Neural progenitor cell (in vitro differentiated cells): Measurements from ENCODE around the gene PTPRN2. TPM values are rescaled to one million over a fixed set of nuclear protein-coding genes. Genes with fewer than 3 reads are reported as not detected.

ENCODE experiments used
- DNase-seq: peaks from one replicate; pipeline ENCODE4 v3.0.0-alpha.2; 2016; ENCODE audit warnings: low spot score
- H2AFZ ChIP-seq: fragments of 200-600 bp; sonication (generic); replicated peaks from 2 replicates; pipeline ENCODE4 v1.6.1; 2016; ENCODE audit warnings: antibody characterized with exemption
- H3F3A ChIP-seq: fragments of 200-600 bp; sonication (generic); 2 replicates; pipeline ENCODE4 v1.6.1; 2016; ENCODE audit warnings: antibody characterized with exemption, low read depth
- H3K27ac ChIP-seq: fragments of 200-600 bp; sonication (generic); 2 replicates; pipeline ENCODE4 v1.5.1; 2016; ENCODE audit warnings: mild to moderate bottlenecking
- H3K27me3 ChIP-seq: fragments of 200-600 bp; sonication (generic); 2 replicates; pipeline ENCODE4 v1.6.1; 2016; ENCODE audit warnings: mild to moderate bottlenecking, moderate library complexity
- H3K36me3 ChIP-seq: fragments of 200-600 bp; sonication (generic); 2 replicates; pipeline ENCODE4 v1.5.1; 2016
- H3K4me1 ChIP-seq: fragments of 200-600 bp; sonication (generic); 2 replicates; pipeline ENCODE4 v1.6.1; 2016; ENCODE audit warnings: mixed run types
- H3K4me2 ChIP-seq: fragments of 200-600 bp; sonication (generic); 2 replicates; pipeline ENCODE4 v1.6.1; 2016
- H3K4me3 ChIP-seq: fragments of 200-600 bp; sonication (generic); 2 replicates; pipeline ENCODE4 v1.5.1; 2016
- H3K79me2 ChIP-seq: fragments of 200-600 bp; sonication (generic); 2 replicates; pipeline ENCODE4 v1.6.1; 2016; ENCODE audit warnings: low read depth
- H3K9ac ChIP-seq: fragments of 200-600 bp; sonication (generic); 2 replicates; pipeline ENCODE4 v1.6.1; 2016
- H3K9me3 ChIP-seq: fragments of 200-600 bp; sonication (generic); 2 replicates; pipeline ENCODE4 v1.5.1; 2016; ENCODE audit warnings: low read depth
- H4K20me1 ChIP-seq: fragments of 200-600 bp; sonication (generic); 2 replicates; pipeline ENCODE4 v1.6.1; 2016; ENCODE audit warnings: low read depth
- H3K27ac Mint-ChIP-seq: 3 replicates; pipeline ENCODE4 v1.8.0; 2021; ENCODE audit warnings: mixed read lengths
- H3K27me3 Mint-ChIP-seq: 2 replicates; pipeline ENCODE4 v1.8.0; 2022; ENCODE audit warnings: low read depth, mild to moderate bottlenecking, inconsistent platforms, moderate library complexity, mixed read lengths; ENCODE audit not compliant: insufficient read depth
- H3K36me3 Mint-ChIP-seq: 3 replicates; pipeline ENCODE4 v1.8.0; 2021; ENCODE audit warnings: mixed read lengths
- H3K4me1 Mint-ChIP-seq: 3 replicates; pipeline ENCODE4 v1.8.0; 2021; ENCODE audit warnings: mixed read lengths
- H3K4me3 Mint-ChIP-seq: 3 replicates; pipeline ENCODE4 v1.8.0; 2021; ENCODE audit warnings: mild to moderate bottlenecking, moderate library complexity, mixed read lengths
- H3K9me3 Mint-ChIP-seq: 3 replicates; pipeline ENCODE4 v1.8.0; 2020; ENCODE audit warnings: mixed read lengths
- EZH2 ChIP-seq: fragments of 200-600 bp; sonication (generic); IDR thresholded peaks from 2 replicates; pipeline ENCODE4 v1.6.1; 2017; ENCODE audit warnings: antibody characterized with exemption, mild to moderate bottlenecking, moderate library complexity
- EZH2phosphoT487 ChIP-seq: fragments of 200-600 bp; sonication (generic); IDR thresholded peaks from 2 replicates; pipeline ENCODE4 v1.6.1; 2017; ENCODE audit warnings: antibody characterized with exemption
- total RNA-seq: library from RNA; depleted of rRNA; stranded (reverse); fragments of >200 nt; gene quantifications from 2 replicates; pipeline ENCODE4 v1.2.3, GENCODE V29; 2015; ENCODE audit warnings: low replicate concordance
- TF ChIP-seq, protein P1 (sequence below): fragments of 200-600 bp; sonication (generic); IDR thresholded peaks from 2 replicates; pipeline ENCODE4 v1.5.1; 2017; ENCODE audit warnings: antibody characterized with exemption, mild to moderate bottlenecking

The PTPRN2 gene
- total RNA-seq, 1 donor from 2014 or later: 3.0 TPM

DNA sequence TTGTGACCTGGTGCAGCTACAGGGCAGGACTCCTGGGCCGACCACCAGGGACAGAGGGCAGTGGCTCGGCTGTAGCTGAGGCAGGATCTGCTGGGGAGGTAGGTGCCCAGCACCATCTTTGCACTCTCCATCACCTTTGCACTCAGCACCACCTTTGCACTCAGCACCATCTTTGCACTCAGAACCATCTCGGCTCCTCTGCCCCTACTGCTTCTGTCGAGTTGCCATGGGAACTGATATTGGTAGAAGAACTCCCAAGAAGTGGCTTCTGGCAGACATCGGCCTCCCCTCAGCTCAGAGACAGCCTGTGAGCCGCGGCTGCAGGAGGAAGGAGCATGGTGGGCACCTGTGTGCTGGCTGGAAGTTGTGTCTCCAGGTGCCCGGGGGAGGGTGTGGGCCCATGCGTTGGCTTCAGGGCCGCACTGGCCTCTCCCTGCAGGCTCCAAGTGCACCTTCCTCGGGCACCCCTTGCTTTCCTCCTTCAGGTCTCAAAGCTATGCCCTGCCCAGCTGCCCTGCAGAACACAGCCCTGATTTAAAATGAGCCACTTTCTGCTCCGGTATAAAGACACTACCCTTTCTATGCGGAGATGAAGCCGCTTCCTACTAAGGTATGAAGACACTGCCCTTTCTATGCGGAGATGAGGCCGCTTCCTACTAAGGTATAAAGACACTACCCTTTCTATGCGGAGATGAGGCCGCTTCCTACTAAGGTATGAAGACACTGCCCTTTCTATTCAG is 514.5 kb downstream of the PTPRN2 start:
- H3K9me3 ChIP-seq: no peaks in the 10 kb centered on the region
- Mint-ChIP-seq H3K4me1 (peaks cover 26% of the 10 kb centered on the region), H3K9me3 (peaks cover 17% of the 10 kb centered on the region), H3K27me3 (peaks cover 10% of the 10 kb centered on the region), H3K27ac (no peak overlapping the region), H3K4me3 (no peak overlapping the region), H3K36me3 (peaks cover 7% of the 10 kb centered on the region)
- H4K20me1 ChIP-seq: no peaks in the 10 kb centered on the region
- no peak for TF ChIP-seq EZH2phosphoT487
- no peak for TF ChIP-seq EZH2
- TF ChIP-seq, protein P1, sequence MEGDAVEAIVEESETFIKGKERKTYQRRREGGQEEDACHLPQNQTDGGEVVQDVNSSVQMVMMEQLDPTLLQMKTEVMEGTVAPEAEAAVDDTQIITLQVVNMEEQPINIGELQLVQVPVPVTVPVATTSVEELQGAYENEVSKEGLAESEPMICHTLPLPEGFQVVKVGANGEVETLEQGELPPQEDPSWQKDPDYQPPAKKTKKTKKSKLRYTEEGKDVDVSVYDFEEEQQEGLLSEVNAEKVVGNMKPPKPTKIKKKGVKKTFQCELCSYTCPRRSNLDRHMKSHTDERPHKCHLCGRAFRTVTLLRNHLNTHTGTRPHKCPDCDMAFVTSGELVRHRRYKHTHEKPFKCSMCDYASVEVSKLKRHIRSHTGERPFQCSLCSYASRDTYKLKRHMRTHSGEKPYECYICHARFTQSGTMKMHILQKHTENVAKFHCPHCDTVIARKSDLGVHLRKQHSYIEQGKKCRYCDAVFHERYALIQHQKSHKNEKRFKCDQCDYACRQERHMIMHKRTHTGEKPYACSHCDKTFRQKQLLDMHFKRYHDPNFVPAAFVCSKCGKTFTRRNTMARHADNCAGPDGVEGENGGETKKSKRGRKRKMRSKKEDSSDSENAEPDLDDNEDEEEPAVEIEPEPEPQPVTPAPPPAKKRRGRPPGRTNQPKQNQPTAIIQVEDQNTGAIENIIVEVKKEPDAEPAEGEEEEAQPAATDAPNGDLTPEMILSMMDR: no peak
- H3K36me3 ChIP-seq: no peaks in the 10 kb centered on the region
- no peaks in the 10 kb centered on the region for H3K79me2 ChIP-seq
- no peak overlapping the region for H3K4me3 ChIP-seq
- DNase-seq: no peak
- peaks cover 4% of the 10 kb centered on the region for H3K4me1 ChIP-seq
- H3K27me3 ChIP-seq: no peaks in the 10 kb centered on the region
- no peak overlapping the region for H3K4me2 ChIP-seq
- no peak overlapping the region for H3K9ac ChIP-seq
- no peak overlapping the region for H3K27ac ChIP-seq
- H2AFZ ChIP-seq: no peak overlapping the region
- H3F3A ChIP-seq: no peaks in the 10 kb centered on the region

DNA sequence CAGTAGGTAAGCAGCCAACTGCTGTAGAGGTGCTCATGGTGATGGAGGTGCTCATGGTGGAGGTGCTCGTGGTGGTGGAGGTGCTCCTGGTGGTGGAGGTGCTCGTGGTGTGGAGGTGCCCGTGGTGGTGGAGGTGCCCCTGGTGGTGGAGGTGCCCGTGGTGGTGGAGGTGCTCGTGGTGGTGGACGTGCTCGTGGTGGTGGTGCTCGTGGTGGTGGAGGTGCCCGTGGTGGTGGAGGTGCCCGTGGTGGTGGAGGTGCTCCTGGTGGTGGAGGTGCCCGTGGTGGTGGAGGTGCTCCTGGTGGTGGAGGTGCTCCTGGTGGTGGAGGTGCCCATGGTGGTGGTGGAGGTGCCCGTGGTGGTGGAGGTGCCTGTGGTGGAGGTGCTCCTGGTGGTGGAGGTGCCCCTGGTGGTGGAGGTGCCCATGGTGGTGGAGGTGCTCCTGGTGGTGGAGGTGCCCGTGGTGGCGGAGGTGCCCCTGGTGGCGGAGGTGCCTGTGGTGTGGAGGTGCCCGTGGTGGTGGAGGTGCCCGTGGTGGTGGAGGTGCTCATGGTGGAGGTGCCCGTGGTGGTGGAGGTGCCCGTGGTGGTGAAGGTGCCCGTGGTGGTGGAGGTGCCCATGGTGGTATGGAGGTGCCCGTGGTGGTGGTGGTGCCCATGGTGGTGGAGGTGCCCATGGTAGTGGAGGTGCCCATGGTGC is 517.3 kb downstream of the PTPRN2 start:
- Histone ChIP-seq H3K27ac (no peak overlapping the region), H3K9me3 (no peaks in the 10 kb centered on the region), H3K4me2 (no peak overlapping the region), H4K20me1 (no peaks in the 10 kb centered on the region), H2AFZ (no peak overlapping the region), H3K4me1 (peaks cover 10% of the 10 kb centered on the region), H3K4me3 (no peak overlapping the region), H3K36me3 (no peaks in the 10 kb centered on the region), H3F3A (no peaks in the 10 kb centered on the region), H3K9ac (no peak overlapping the region), H3K79me2 (no peaks in the 10 kb centered on the region), H3K27me3 (no peaks in the 10 kb centered on the region)
- no peak for DNase-seq
- Mint-ChIP-seq H3K36me3 (peaks cover 7% of the 10 kb centered on the region), H3K4me1 (peaks cover 36% of the 10 kb centered on the region), H3K4me3 (peak overlapping the region; percentile 59), H3K27ac (no peak overlapping the region), H3K27me3 (peaks cover 12% of the 10 kb centered on the region), H3K9me3 (peaks cover 17% of the 10 kb centered on the region)
- TF ChIP-seq, protein P1: no peak
- TF ChIP-seq EZH2: no peak
- no peak for TF ChIP-seq EZH2phosphoT487

DNA sequence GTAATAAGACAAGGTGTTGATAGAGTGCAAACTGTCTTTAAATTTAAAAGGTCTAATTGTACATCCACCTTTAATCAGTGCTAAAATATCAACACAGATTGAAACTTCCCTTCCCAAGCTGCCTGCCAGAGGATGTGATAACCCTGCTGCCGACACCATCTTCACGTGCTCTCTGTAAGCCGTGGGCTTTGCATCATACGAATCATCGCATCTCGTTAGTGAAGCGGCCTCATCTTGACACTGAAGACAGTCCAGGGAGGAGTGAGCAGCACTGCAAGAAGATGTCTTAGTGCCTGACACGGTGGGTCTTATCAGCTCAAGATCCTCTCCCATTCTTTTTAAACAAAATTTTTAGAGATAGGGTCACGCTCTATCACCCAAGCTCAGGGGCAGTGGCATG is 518.8 kb downstream of the PTPRN2 start:
- no peak overlapping the region for H3K27ac Mint-ChIP-seq
- no peak overlapping the region for H3K27ac ChIP-seq
- no peaks in the 10 kb centered on the region for H3K79me2 ChIP-seq
- peaks cover 10% of the 10 kb centered on the region for H3K4me1 ChIP-seq
- H3K4me3 Mint-ChIP-seq: no peak overlapping the region
- H3F3A ChIP-seq: no peaks in the 10 kb centered on the region
- no peaks in the 10 kb centered on the region for H3K27me3 ChIP-seq
- peaks cover 7% of the 10 kb centered on the region for H3K36me3 Mint-ChIP-seq
- H3K4me3 ChIP-seq: no peak overlapping the region
- H3K4me1 Mint-ChIP-seq: peaks cover 43% of the 10 kb centered on the region
- H3K4me2 ChIP-seq: no peak overlapping the region
- H3K9me3 ChIP-seq: no peaks in the 10 kb centered on the region
- H3K9me3 Mint-ChIP-seq: peaks cover 17% of the 10 kb centered on the region
- H3K27me3 Mint-ChIP-seq: peaks cover 15% of the 10 kb centered on the region
- H2AFZ ChIP-seq: no peak overlapping the region
- TF ChIP-seq EZH2phosphoT487: no peak
- TF ChIP-seq, protein P1: no peak
- no peak for TF ChIP-seq EZH2
- no peak overlapping the region for H3K9ac ChIP-seq
- H3K36me3 ChIP-seq: no peaks in the 10 kb centered on the region
- no peaks in the 10 kb centered on the region for H4K20me1 ChIP-seq
- no peak for DNase-seq
